H9 (cell line): ENCODE measurements around the gene EVL. TPM values are rescaled to one million over a fixed set of nuclear protein-coding genes. Genes with fewer than 3 reads are reported as not detected.

ENCODE experiments used
- DNase-seq: peaks from one replicate; pipeline ENCODE4 v3.0.0-alpha.2; 2017
- H2AFZ ChIP-seq: one replicate; pipeline ENCODE4 v1.6.1; 2013; ENCODE audit warnings: mild to moderate bottlenecking, low read length, control low read depth, moderate library complexity
- H2AK5ac ChIP-seq: 2 replicates; pipeline ENCODE4 v1.6.1; 2013; ENCODE audit warnings: low read length, control low read depth, mixed read lengths; ENCODE audit not compliant: insufficient read length
- H2BK120ac ChIP-seq: one replicate; pipeline ENCODE4 v1.6.1; 2013; ENCODE audit warnings: low read depth, mild to moderate bottlenecking, low read length, control low read depth, inconsistent platforms; ENCODE audit not compliant: poor library complexity, severe bottlenecking
- H2BK12ac ChIP-seq: 2 replicates; pipeline ENCODE4 v1.6.1; 2013; ENCODE audit warnings: low read length, control low read depth, mixed read lengths, low read depth; ENCODE audit not compliant: insufficient read length
- H2BK15ac ChIP-seq: 2 replicates; pipeline ENCODE4 v1.6.1; 2013; ENCODE audit warnings: low read depth, low read length, control low read depth
- H2BK20ac ChIP-seq: one replicate; pipeline ENCODE4 v1.6.1; 2013; ENCODE audit warnings: low read depth, mild to moderate bottlenecking, low read length, control low read depth, inconsistent platforms; ENCODE audit not compliant: poor library complexity, severe bottlenecking
- H2BK5ac ChIP-seq: 2 replicates; pipeline ENCODE4 v1.6.1; 2013; ENCODE audit warnings: low read length, control low read depth, mixed read lengths; ENCODE audit not compliant: insufficient read length
- H3K14ac ChIP-seq: 2 replicates; pipeline ENCODE4 v1.6.1; 2013; ENCODE audit warnings: low read length, control low read depth; ENCODE audit not compliant: insufficient read depth
- H3K18ac ChIP-seq: 2 replicates; pipeline ENCODE4 v1.6.1; 2013; ENCODE audit warnings: low read depth, mild to moderate bottlenecking, mixed read lengths, low read length, control low read depth; ENCODE audit not compliant: insufficient read length
- H3K23ac ChIP-seq: 2 replicates; pipeline ENCODE4 v1.6.1; 2013; ENCODE audit warnings: low read length, control low read depth, mixed read lengths, low read depth; ENCODE audit not compliant: insufficient read length
- H3K23me2 ChIP-seq: 2 replicates; pipeline ENCODE4 v1.6.1; 2013; ENCODE audit warnings: low read depth, mild to moderate bottlenecking, mixed read lengths, low read length, control low read depth; ENCODE audit not compliant: insufficient read length, poor library complexity, severe bottlenecking
- H3K27ac ChIP-seq: 2 replicates; pipeline ENCODE4 v1.5.1; 2013; ENCODE audit warnings: low read length, control low read depth, mixed read lengths, low read depth; ENCODE audit not compliant: insufficient read length
- H3K27me3 ChIP-seq: 2 replicates; pipeline ENCODE4 v1.6.1; 2013; ENCODE audit warnings: low read length, control low read depth, inconsistent platforms; ENCODE audit not compliant: insufficient read depth
- H3K4ac ChIP-seq: 2 replicates; pipeline ENCODE4 v1.6.1; 2013; ENCODE audit warnings: low read depth, mild to moderate bottlenecking, control low read depth, inconsistent platforms, low read length, moderate library complexity
- H3K4me1 ChIP-seq: 2 replicates; pipeline ENCODE4 v1.6.1; 2013; ENCODE audit warnings: low read length, control low read depth, inconsistent platforms; ENCODE audit not compliant: insufficient read depth
- H3K4me2 ChIP-seq: 2 replicates; pipeline ENCODE4 v1.6.1; 2013; ENCODE audit warnings: low read length, control low read depth, mixed read lengths; ENCODE audit not compliant: insufficient read length, insufficient read depth
- H3K56ac ChIP-seq: 2 replicates; pipeline ENCODE4 v1.6.1; 2013; ENCODE audit warnings: low read depth, mild to moderate bottlenecking, mixed read lengths, low read length, control low read depth; ENCODE audit not compliant: insufficient read length
- H3K79me1 ChIP-seq: 2 replicates; pipeline ENCODE4 v1.6.1; 2013; ENCODE audit warnings: low read depth, mild to moderate bottlenecking, moderate library complexity, low read length, control low read depth, inconsistent platforms; ENCODE audit not compliant: insufficient read depth, poor library complexity, severe bottlenecking
- H3K79me2 ChIP-seq: 2 replicates; pipeline ENCODE4 v1.6.1; 2013; ENCODE audit warnings: low read length, control low read depth, inconsistent platforms; ENCODE audit not compliant: insufficient read depth
- H3K9ac ChIP-seq: 2 replicates; pipeline ENCODE4 v1.6.1; 2013; ENCODE audit warnings: low read length, control low read depth, mixed read lengths; ENCODE audit not compliant: insufficient read length; ENCODE audit errors: extremely low read depth
- H3K9me3 ChIP-seq: one replicate; pipeline ENCODE4 v1.6.1; 2013; ENCODE audit warnings: low read depth, low read length, inconsistent platforms; ENCODE audit not compliant: control insufficient read depth
- H3T11ph ChIP-seq: one replicate; pipeline ENCODE4 v1.6.1; 2013; ENCODE audit warnings: mild to moderate bottlenecking, low read length, control low read depth, inconsistent platforms
- H4K20me1 ChIP-seq: one replicate; pipeline ENCODE4 v1.6.1; 2013; ENCODE audit not compliant: control insufficient read depth, insufficient read length, insufficient read depth
- H4K5ac ChIP-seq: 2 replicates; pipeline ENCODE4 v1.6.1; 2013; ENCODE audit warnings: low read depth, mild to moderate bottlenecking, mixed read lengths, low read length, control low read depth; ENCODE audit not compliant: insufficient read length
- H4K8ac ChIP-seq: replicated peaks from 2 replicates; pipeline ENCODE4 v1.6.1; 2013; ENCODE audit warnings: low read length, control low read depth, mixed read lengths, low read depth; ENCODE audit not compliant: insufficient read length
- H4K91ac ChIP-seq: 2 replicates; pipeline ENCODE4 v1.6.1; 2013; ENCODE audit warnings: low read depth, mild to moderate bottlenecking, moderate library complexity, mixed read lengths, low read length, control low read depth; ENCODE audit not compliant: insufficient read length
- H3K27ac Mint-ChIP-seq, 3 experiments: 2 replicates in 2 of 3; 3 replicates in 1 of 3; pipeline ENCODE4 v1.8.0; 2020 to 2021; ENCODE audit warnings: mixed read lengths in 3 of 3, mild to moderate bottlenecking in 1 of 3, moderate library complexity in 1 of 3
- H3K27me3 Mint-ChIP-seq: 2 replicates; pipeline ENCODE4 v1.8.0; 2021; ENCODE audit warnings: low read depth, mild to moderate bottlenecking, moderate library complexity, mixed read lengths
- H3K36me3 Mint-ChIP-seq, 3 experiments: 2 replicates in 2 of 3; 3 replicates in 1 of 3; pipeline ENCODE4 v1.8.0; 2020 to 2021; ENCODE audit warnings: low read depth in 3 of 3, mixed read lengths in 3 of 3; ENCODE audit not compliant: insufficient read depth in 1 of 3
- H3K4me1 Mint-ChIP-seq, 2 experiments: 2 replicates each; pipeline ENCODE4 v1.8.0; 2020; ENCODE audit warnings: mixed read lengths in 2 of 2
- H3K4me3 Mint-ChIP-seq, 2 experiments: 2 replicates in 1 of 2; 3 replicates in 1 of 2; pipeline ENCODE4 v1.8.0; 2020 to 2021; ENCODE audit warnings: mild to moderate bottlenecking in 2 of 2, mixed read lengths in 2 of 2, moderate library complexity in 1 of 2
- H3K9me3 Mint-ChIP-seq, 2 experiments: 2 replicates in 1 of 2; 3 replicates in 1 of 2; pipeline ENCODE4 v1.8.0; 2020; ENCODE audit warnings: mild to moderate bottlenecking in 2 of 2, mixed read lengths in 2 of 2, moderate library complexity in 1 of 2
- WGBS: extraction: QIAGEN DNeasy Blood & Tissue Kit; methylation state at CpG from one replicate; pipeline ENCODE4 v1.1.7; 2013; ENCODE audit warnings: missing lambda C conversion rate, low lambda C conversion rate, mixed read lengths; ENCODE audit not compliant: insufficient read length; ENCODE audit errors: extremely low coverage; 5-methylcytosine and 5-hydroxymethylcytosine counted together
- total RNA-seq: library from RNA; stranded (reverse); gene quantifications from 2 replicates; pipeline ENCODE4 v1.2.1, GENCODE V29; 2021
- TF ChIP-seq, protein P1 (sequence below): fragments of 200-600 bp; sonication (generic); conservative IDR thresholded peaks from 3 replicates; pipeline ENCODE4 v1.8.0; 2021; ENCODE audit warnings: antibody characterized with exemption, mild to moderate bottlenecking

Gene EVL
- total RNA-seq, 1 experiment from 2014 or later = 53.2 TPM

GRCh38 chr14:100102156-100102785 lies 37.0 kb downstream of the EVL start:
- H2BK5ac ChIP-seq = no peak overlapping the region
- TF ChIP-seq, protein P1, sequence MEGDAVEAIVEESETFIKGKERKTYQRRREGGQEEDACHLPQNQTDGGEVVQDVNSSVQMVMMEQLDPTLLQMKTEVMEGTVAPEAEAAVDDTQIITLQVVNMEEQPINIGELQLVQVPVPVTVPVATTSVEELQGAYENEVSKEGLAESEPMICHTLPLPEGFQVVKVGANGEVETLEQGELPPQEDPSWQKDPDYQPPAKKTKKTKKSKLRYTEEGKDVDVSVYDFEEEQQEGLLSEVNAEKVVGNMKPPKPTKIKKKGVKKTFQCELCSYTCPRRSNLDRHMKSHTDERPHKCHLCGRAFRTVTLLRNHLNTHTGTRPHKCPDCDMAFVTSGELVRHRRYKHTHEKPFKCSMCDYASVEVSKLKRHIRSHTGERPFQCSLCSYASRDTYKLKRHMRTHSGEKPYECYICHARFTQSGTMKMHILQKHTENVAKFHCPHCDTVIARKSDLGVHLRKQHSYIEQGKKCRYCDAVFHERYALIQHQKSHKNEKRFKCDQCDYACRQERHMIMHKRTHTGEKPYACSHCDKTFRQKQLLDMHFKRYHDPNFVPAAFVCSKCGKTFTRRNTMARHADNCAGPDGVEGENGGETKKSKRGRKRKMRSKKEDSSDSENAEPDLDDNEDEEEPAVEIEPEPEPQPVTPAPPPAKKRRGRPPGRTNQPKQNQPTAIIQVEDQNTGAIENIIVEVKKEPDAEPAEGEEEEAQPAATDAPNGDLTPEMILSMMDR = peak; percentile 35; the same call in 2 of the 3 replicates
- Mint-ChIP-seq H3K36me3 (peaks cover 0 to 4% (median 0%) of the 10 kb centered on the region in 3 experiments; a peak in 4 of 7 replicates), H3K4me3 (no peak overlapping the region; a peak in 1 of 5 replicates), H3K27ac (peak overlapping the region in 2 of 3 experiments; percentile 1 to 27; a peak in 3 of 7 replicates), H3K4me1 (peaks cover 7 to 9% of the 10 kb centered on the region in 2 experiments), H3K9me3 (no peaks in the 10 kb centered on the region), H3K27me3 (no peaks in the 10 kb centered on the region)
- no peak overlapping the region for H2BK12ac ChIP-seq
- H2BK20ac ChIP-seq = no peak overlapping the region
- H3K18ac ChIP-seq = no peak overlapping the region
- no peak overlapping the region for H3K23ac ChIP-seq
- no peak overlapping the region for H3K4ac ChIP-seq
- no peak overlapping the region for H4K91ac ChIP-seq
- no peak for DNase-seq
- no peak overlapping the region for H3K14ac ChIP-seq
- H3K56ac ChIP-seq = no peak overlapping the region
- H3K27ac ChIP-seq = no peak overlapping the region
- H2BK120ac ChIP-seq = no peak overlapping the region
- H2AK5ac ChIP-seq = no peak overlapping the region
- no peak overlapping the region for H3K9ac ChIP-seq
- H3K23me2 ChIP-seq = no peaks in the 10 kb centered on the region
- H4K8ac ChIP-seq = no peak overlapping the region
- peaks cover 4% of the 10 kb centered on the region; the same call in 1 of the 2 replicates for H3K4me1 ChIP-seq
- H4K20me1 ChIP-seq = no peaks in the 10 kb centered on the region
- no CpG with 5 or more reads among the region's 8 CpGs for WGBS
- no peak overlapping the region for H2AFZ ChIP-seq
- no peak overlapping the region for H3K4me2 ChIP-seq
- H4K5ac ChIP-seq = no peak overlapping the region
- no peaks in the 10 kb centered on the region for H3K27me3 ChIP-seq
- no peak overlapping the region for H3T11ph ChIP-seq
- H3K79me1 ChIP-seq = no peaks in the 10 kb centered on the region
- no peaks in the 10 kb centered on the region for H3K79me2 ChIP-seq
- H2BK15ac ChIP-seq = no peak overlapping the region
- H3K9me3 ChIP-seq = no peaks in the 10 kb centered on the region
